Measurements from ENCODE around the gene YRDC. TPM values are rescaled to one million over a fixed set of nuclear protein-coding genes. Genes with fewer than 3 reads are reported as not detected.

The YRDC gene
- total and polyA plus RNA-seq, 2 donors, result 6.0 to 15.0 TPM

DNA sequence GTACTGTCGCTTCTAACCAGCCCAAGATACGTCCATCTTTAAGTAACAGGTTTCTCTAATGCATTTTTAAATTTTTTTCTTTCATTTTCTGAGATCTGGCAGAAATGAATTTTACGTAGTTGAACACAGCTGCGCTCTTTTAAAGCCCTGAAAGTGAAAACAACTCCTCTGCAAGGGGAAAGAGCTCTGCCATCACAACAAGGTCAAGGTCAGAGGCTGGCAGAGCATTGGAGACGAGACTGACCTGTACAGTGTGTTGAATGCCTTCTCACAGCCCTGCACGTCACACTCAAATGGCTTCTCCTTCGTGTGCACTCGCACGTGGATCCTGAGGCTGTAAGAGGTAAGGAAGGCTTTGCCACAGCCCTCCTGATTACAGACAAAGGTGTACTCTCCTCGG, 31.7 kb upstream of the YRDC start:
- H3K27ac ChIP-seq (ENCODE audit: low read depth), result no peak overlapping the region
- WGBS, result 93% methylated on average over 10 of the region's 10 CpGs
- H3K4me3 ChIP-seq (ENCODE audit: low read depth, low read length), result no peak overlapping the region
- H3K36me3 ChIP-seq (ENCODE audit: insufficient read depth), result peaks cover 1% of the 10 kb centered on the region
- DNase-seq (ENCODE audit: extremely low spot score), result no peak
- no peaks in the 10 kb centered on the region for H3K4me1 ChIP-seq (ENCODE audit: insufficient read depth)

DNA sequence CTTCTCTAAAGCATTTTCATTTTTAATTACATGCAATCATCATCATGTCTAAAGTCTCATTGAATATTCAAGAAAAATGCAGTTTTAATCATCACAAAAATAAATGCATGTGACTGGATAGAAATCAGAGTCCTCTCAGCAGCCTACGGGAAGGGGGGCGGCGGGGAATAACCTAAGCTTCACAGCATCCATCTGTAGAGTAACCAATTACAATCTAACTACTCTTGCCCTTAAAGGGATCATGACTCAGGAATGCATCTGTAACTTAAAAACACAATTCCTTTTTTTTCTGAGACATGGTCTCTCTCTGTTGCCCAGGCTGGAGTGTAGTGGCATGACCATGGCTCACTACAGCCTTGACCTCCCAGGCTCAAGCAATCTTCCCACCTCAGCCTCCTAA, 28.8 kb upstream of the YRDC start:
- 94% methylated on average over 3 of the region's 3 CpGs for WGBS

DNA sequence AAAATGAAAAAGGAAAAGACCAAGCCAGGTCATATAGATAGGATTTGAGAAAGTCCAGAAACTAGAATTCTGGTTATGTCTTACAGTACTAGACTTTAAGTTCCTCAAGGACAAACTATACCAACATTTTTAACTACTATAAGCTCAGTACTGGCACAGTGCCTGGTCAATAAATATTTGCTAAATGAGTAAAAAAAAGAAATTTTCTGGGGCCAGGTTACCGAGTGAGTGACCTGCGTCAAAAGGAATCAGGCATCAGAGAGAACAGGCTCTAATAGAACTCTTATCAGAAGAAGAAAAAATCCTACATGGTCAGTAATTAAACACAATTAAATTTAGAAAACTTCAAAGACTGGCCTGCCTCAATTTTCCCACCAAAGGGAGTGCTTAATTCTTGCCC, 23.8 kb upstream of the YRDC start:
- no peaks in the 10 kb centered on the region for H3K4me1 ChIP-seq (ENCODE audit: insufficient read depth)
- no peak overlapping the region for H3K4me3 ChIP-seq (ENCODE audit: low read depth, low read length)
- peaks cover 7% of the 10 kb centered on the region for H3K36me3 ChIP-seq (ENCODE audit: insufficient read depth)
- 85% methylated on average over 2 of the region's 2 CpGs for WGBS
- no peak for DNase-seq (ENCODE audit: extremely low spot score)
- no peak overlapping the region for H3K27ac ChIP-seq (ENCODE audit: low read depth)

More for the DNA sequence above, 28.8 kb upstream of the YRDC start:
- Histone ChIP-seq H3K4me3 (ENCODE audit: low read depth, low read length) (no peak overlapping the region), H3K4me1 (ENCODE audit: insufficient read depth) (no peaks in the 10 kb centered on the region), H3K27ac (ENCODE audit: low read depth) (no peak overlapping the region), H3K36me3 (ENCODE audit: insufficient read depth) (peaks cover 3% of the 10 kb centered on the region)
- DNase-seq (ENCODE audit: extremely low spot score), result no peak

DNA sequence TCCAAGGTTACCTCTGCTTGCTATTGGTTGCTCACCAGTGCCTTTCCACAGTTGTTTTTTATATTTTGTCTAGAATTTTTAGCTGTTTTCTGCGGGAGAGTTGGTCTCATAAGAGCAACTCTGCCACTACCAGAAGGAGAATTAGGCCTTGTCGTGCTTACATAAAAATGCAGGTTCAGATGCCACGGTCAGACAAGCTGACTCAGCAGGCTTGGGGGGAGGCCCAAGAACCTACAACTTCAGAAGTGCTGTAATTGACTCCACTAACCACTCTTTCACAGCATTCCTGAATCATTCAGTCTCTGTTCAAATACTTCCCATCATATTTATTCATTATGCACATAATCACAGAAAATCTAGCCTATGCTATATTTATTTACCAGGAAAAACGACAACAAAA, 23.1 kb upstream of the YRDC start:
- 94% methylated on average over 4 of the region's 4 CpGs for WGBS
- H3K36me3 ChIP-seq (ENCODE audit: insufficient read depth), result peaks cover 7% of the 10 kb centered on the region

DNA sequence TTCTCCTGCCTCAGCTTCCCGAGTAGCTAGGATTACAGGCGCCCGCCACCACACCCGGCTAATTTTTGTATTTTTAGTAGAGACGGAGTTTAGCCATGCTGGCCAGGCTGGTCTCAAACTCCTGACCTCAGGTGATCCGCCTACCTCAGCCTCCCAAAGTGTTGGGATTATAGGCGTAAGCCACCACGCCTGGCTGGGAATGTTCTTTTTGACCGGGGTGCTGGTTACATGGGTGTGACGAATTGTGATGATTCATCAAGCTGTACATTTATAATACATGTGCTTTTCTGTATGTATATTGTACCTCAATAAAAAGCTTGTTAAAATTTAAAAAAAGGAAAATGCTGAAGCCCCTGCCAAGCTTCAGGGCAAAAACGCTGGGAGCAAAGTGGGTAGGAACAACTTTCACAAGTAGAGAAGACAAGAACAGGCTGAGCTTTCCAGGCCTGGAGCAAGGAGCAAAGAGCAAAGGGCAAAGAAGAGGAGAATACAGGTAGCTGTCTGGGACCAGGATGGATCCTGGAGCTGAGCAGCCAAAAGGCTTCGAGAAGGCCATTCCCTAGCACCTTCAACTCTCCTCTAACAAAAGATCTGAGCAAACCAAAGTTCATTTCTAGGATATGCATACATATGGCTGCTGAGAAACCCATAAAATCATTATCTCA, 20.5 kb upstream of the YRDC start:
- DNase-seq (ENCODE audit: extremely low spot score), result no peak
- Histone ChIP-seq H3K36me3 (ENCODE audit: insufficient read depth) (peaks cover 6% of the 10 kb centered on the region), H3K4me1 (ENCODE audit: insufficient read depth) (no peaks in the 10 kb centered on the region), H3K27ac (ENCODE audit: low read depth) (no peak overlapping the region), H3K4me3 (ENCODE audit: low read depth, low read length) (no peak overlapping the region)
- 95% methylated on average over 12 of the region's 12 CpGs for WGBS

More for the DNA sequence above, 23.1 kb upstream of the YRDC start:
- H3K4me3 ChIP-seq (ENCODE audit: low read depth, low read length), result no peak overlapping the region
- no peaks in the 10 kb centered on the region for H3K4me1 ChIP-seq (ENCODE audit: insufficient read depth)
- DNase-seq (ENCODE audit: extremely low spot score), result no peak
- no peak overlapping the region for H3K27ac ChIP-seq (ENCODE audit: low read depth)

DNA sequence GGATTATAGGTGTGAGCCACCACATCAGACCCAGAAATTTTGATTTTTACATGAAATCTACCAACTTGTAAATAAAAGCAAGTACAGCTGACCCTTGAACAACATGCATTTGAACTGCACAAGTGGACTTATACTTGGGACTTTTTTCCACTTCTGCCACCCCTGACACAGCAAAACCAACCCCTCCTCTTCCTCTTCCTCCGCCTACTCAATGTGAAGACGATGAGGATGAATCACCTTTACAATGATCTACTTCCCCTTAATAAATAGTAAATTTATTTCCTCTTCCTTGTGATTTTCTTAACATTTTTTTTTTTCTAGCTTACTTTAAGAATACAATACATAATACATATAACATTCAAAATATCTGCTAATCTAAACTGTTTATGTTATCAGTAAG, 17.5 kb upstream of the YRDC start:
- 79% methylated on average over 2 of the region's 2 CpGs for WGBS

DNA sequence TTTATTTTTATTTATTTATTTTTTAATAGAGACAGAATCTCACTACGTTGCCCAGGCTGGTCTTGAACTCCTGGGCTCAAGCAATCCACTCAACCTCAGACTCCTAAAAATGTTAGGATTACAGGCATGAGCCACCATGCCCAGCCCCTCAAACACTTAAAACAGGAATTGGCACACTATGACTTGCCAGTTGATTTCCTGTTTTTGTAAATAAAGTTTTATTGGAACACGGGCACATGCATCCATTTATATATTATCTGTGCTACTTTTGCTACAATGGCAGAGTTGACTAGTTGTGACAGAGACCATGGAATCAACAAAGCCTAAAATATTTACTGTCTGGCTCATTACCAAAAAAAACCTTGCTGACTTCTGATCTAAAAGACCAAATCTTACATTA, 16.0 kb upstream of the YRDC start:
- no peak overlapping the region for H3K27ac ChIP-seq (ENCODE audit: low read depth)
- H3K36me3 ChIP-seq (ENCODE audit: insufficient read depth), result no peaks in the 10 kb centered on the region
- 91% methylated on average over 2 of the region's 2 CpGs for WGBS
- no peak overlapping the region for H3K4me3 ChIP-seq (ENCODE audit: low read depth, low read length)
- DNase-seq (ENCODE audit: extremely low spot score), result no peak
- no peaks in the 10 kb centered on the region for H3K4me1 ChIP-seq (ENCODE audit: insufficient read depth)

More for the DNA sequence above, 17.5 kb upstream of the YRDC start:
- Histone ChIP-seq H3K4me3 (ENCODE audit: low read depth, low read length) (no peak overlapping the region), H3K4me1 (ENCODE audit: insufficient read depth) (no peaks in the 10 kb centered on the region), H3K27ac (ENCODE audit: low read depth) (no peak overlapping the region), H3K36me3 (ENCODE audit: insufficient read depth) (peaks cover 4% of the 10 kb centered on the region)
- DNase-seq (ENCODE audit: extremely low spot score), result no peak

DNA sequence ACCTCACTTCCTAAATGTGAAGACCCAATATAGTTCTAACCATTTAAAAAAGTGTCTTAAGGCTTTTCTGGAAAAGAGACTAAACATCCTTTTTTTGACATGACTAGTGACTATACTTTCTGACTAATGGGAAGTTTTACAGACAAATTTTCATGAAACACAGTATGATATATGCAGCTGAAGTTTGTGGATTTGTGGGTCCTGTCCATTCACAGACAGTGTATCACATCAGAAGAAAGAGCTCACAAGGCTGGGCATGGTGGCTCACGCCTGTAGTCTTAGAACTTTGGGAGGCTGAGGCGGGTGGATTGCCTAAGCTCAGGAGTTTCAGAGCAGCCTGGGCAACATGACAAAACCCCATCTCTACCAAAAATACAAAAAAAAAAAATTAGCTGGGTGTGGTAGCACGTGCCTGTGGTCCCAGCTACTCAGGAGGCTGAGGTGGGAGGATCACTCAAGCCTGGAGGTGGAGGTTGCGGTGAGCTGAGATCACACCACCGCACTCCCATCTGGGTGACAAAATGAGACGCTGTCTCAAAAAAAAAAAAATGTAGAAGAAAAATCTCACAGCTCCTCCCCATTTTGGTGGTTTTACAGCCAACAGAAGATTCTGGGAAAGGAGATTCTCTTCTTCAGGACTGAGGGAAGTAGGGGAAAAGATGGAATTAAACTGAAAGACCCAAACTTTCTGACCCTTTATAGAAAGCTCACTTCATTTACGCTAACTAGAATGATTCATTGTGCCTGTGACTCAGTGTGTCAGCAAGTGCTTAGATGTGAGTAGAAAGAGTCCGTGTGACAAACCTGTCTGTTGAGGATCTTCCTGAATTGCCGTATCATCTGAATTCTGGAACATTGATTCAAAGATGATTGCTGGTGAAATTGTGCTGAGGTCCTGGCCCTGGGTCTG, 15.2 kb upstream of the YRDC start:
- Histone ChIP-seq H3K4me1 (ENCODE audit: insufficient read depth) (no peaks in the 10 kb centered on the region), H3K36me3 (ENCODE audit: insufficient read depth) (no peaks in the 10 kb centered on the region), H3K27ac (ENCODE audit: low read depth) (no peak overlapping the region), H3K4me3 (ENCODE audit: low read depth, low read length) (no peak overlapping the region)
- DNase-seq (ENCODE audit: extremely low spot score), result no peak
- 94% methylated on average over 9 of the region's 9 CpGs for WGBS

DNA sequence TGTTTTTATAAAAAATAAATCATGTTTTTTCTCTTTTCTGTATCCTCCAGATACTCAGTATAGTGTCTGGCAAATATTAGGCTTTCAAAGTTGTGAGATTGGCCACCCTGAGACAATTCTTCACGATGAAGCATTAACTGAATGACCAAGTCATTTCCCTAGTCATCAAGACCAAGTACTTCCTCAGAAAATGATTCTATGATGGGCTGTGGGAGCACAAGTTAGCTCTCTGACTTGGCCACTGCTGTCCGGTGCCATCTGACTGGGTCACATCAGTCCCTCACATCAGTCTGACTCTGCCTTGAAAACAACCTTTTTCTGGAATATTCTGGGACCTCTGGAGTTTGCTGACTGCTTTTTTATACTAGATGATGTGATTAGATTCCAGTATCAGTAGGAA, 13.5 kb upstream of the YRDC start:
- H3K36me3 ChIP-seq (ENCODE audit: insufficient read depth), result no peaks in the 10 kb centered on the region
- no peak overlapping the region for H3K4me3 ChIP-seq (ENCODE audit: low read depth, low read length)
- no peak overlapping the region for H3K27ac ChIP-seq (ENCODE audit: low read depth)
- 94% methylated on average over 2 of the region's 2 CpGs for WGBS
- no peak for DNase-seq (ENCODE audit: extremely low spot score)
- no peaks in the 10 kb centered on the region for H3K4me1 ChIP-seq (ENCODE audit: insufficient read depth)

DNA sequence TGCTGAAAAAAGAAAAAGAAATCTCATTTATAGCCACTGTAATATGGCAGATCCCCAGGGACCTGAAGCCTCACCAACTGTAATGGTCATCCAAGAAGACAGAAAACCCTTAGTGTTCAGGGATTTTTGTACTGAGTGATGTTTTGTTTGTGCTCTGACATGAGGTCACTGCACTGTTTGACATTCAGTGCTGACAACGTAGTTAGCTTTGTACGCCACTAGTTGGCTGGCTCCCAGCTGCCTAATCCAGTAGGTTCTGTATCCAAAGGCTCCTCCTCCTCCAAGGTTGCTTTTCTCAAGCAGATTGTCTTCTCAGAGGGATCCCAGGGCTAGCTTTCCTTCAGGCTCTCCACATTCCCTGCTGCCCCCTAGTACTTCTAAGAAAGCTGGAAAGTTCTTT, 9.5 kb upstream of the YRDC start:
- no peak for DNase-seq (ENCODE audit: extremely low spot score)
- Histone ChIP-seq H3K4me3 (ENCODE audit: low read depth, low read length) (no peak overlapping the region), H3K4me1 (ENCODE audit: insufficient read depth) (no peaks in the 10 kb centered on the region), H3K27ac (ENCODE audit: low read depth) (no peak overlapping the region), H3K36me3 (ENCODE audit: insufficient read depth) (no peaks in the 10 kb centered on the region)
- 22% methylated on average over 2 of the region's 2 CpGs for WGBS

DNA sequence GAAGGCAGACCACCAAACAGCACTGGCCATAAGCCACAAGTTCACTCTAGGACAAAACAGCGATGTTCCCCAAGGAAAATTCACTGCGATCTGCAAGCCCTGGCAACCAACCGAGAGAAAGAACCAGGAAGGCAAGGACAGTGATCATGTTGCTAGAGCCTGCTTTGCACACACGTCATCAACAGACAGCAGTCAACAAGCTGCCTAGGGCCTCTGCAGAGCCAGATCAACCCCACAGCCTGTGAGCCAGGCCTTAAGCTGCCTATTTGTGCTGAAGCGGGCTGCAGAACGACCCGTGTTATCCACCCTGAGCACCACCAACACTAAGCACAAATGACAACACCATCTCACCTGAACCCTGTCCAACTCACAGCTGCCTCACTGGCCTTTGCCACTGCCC, 6.2 kb upstream of the YRDC start:
- no peak overlapping the region for H3K27ac ChIP-seq (ENCODE audit: low read depth)
- no peak for DNase-seq (ENCODE audit: extremely low spot score)
- H3K4me1 ChIP-seq (ENCODE audit: insufficient read depth), result no peaks in the 10 kb centered on the region
- H3K36me3 ChIP-seq (ENCODE audit: insufficient read depth), result no peaks in the 10 kb centered on the region
- no peak overlapping the region for H3K4me3 ChIP-seq (ENCODE audit: low read depth, low read length)
- WGBS, result 91% methylated on average over 7 of the region's 7 CpGs

DNA sequence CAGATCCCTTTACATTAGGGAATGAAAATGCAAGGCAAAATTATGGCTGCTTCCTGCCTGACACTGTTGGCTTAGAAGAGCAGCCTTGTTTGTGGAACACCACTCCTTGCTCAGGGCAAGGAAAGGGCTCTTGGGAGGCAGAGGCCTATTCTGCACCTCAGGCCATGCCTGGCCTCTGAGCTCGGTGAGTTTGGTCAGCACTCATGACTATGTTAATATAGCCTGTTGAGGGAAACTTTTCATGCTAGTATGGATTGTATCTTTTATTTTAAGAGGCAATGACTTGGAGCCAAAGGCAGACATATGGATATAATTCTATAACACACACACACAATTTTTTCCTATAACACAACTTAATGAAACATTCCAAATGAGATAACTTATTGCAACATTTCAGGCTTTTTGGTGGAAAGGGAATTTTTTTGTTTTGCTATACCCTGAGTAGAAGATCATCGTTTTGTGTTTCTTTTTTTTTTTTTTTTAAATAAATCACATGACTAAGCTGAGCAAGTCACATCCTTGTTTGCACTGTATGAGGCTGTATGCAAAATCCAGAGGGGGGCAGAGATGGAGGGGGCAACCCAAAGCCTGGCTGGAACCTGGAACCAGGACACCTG, 5.6 kb upstream of the YRDC start:
- 63% methylated on average over 2 of the region's 2 CpGs for WGBS
- no peaks in the 10 kb centered on the region for H3K4me1 ChIP-seq (ENCODE audit: insufficient read depth)
- H3K36me3 ChIP-seq (ENCODE audit: insufficient read depth), result no peaks in the 10 kb centered on the region
- no peak for DNase-seq (ENCODE audit: extremely low spot score)
- H3K4me3 ChIP-seq (ENCODE audit: low read depth, low read length), result no peak overlapping the region
- no peak overlapping the region for H3K27ac ChIP-seq (ENCODE audit: low read depth)

DNA sequence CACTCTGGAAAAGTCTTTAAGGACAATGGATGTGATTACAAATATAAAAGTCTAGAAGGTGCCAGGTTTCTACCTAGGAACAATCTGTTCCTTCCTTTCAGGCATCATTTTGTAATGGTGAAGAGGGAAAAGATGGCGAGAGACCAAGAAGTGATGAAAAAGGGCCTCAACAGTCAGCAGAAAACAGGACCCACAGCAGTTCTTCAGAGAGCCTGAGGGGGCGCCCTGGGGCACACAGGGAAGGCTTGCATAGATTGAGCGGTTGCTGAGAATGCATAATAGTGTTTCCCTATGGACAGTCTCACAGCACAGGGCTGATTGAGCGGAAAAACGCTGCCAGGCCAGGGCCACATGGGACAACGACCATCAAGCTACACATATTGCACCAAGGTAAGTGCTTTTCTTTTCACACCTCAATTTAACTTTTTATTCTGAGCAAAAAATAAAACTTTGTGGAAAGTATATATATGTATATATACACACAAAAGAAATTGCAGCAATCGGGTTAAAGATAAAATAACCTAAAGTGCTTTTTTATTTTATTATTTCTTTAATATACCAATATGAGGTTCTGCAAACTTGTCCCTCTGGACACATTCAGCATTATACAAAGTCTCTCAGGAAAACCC, 3.1 kb upstream of the YRDC start:
- Histone ChIP-seq H3K36me3 (ENCODE audit: insufficient read depth) (no peaks in the 10 kb centered on the region), H3K27ac (ENCODE audit: low read depth) (no peak overlapping the region), H3K4me1 (ENCODE audit: insufficient read depth) (no peaks in the 10 kb centered on the region), H3K4me3 (ENCODE audit: low read depth, low read length) (no peak overlapping the region)
- WGBS, result 33% methylated on average over 7 of the region's 7 CpGs
- no peak for DNase-seq (ENCODE audit: extremely low spot score)
